Duodenal mucosa (tissue), 2 donors: ENCODE results near the gene YIPF3.

Source experiments
- H3K27ac ChIP-seq: one replicate; pipeline ENCODE4 v1.7.0; 2013; ENCODE audit warnings: low read depth, low read length
- H3K27me3 ChIP-seq, 2 donors: one replicate each; pipeline ENCODE4 v1.7.0; 2013; ENCODE audit warnings: low read length in 2 of 2, control low read depth in 1 of 2; ENCODE audit not compliant: insufficient read depth in 2 of 2, control insufficient read depth in 1 of 2
- H3K36me3 ChIP-seq, 2 donors: one replicate each; pipeline ENCODE4 v1.7.0; 2013; ENCODE audit warnings: low read length in 2 of 2, control low read depth in 1 of 2; ENCODE audit not compliant: insufficient read depth in 2 of 2, control insufficient read depth in 1 of 2
- H3K4me1 ChIP-seq, 2 donors: one replicate each; pipeline ENCODE4 v1.7.0; 2013; ENCODE audit warnings: low read length in 2 of 2, control low read depth in 1 of 2; ENCODE audit not compliant: insufficient read depth in 2 of 2, control insufficient read depth in 1 of 2
- H3K4me3 ChIP-seq, 2 donors: one replicate each; pipeline ENCODE4 v1.7.0; 2013; ENCODE audit warnings: low read length in 2 of 2, low read depth in 1 of 2
- H3K9ac ChIP-seq, 2 donors: one replicate each; pipeline ENCODE4 v1.7.0; 2013; ENCODE audit warnings: low read length in 2 of 2, low read depth in 1 of 2
- H3K9me3 ChIP-seq, 2 donors: one replicate each; pipeline ENCODE4 v1.7.0; 2013; ENCODE audit warnings: low read length in 2 of 2, control low read depth in 1 of 2; ENCODE audit not compliant: control insufficient read depth in 1 of 2

YIPF3 gene

GRCh38 chr6:43524483-43524961, 7.8 kb upstream of the YIPF3 start:
- H3K36me3 ChIP-seq, result peaks cover 43 to 97% of the 10 kb centered on the region in 2 donors

GRCh38 chr6:43523284-43523683, 6.6 kb upstream of the YIPF3 start:
- Histone ChIP-seq H3K9ac (no peak overlapping the region), H3K9me3 (no peaks in the 10 kb centered on the region), H3K27me3 (no peaks in the 10 kb centered on the region), H3K27ac (no peak overlapping the region), H3K4me1 (peaks cover 2 to 7% of the 10 kb centered on the region in 2 donors), H3K36me3 (peaks cover 36 to 91% of the 10 kb centered on the region in 2 donors), H3K4me3 (no peak overlapping the region)

More at GRCh38 chr6:43524483-43524961, 7.8 kb upstream of the YIPF3 start:
- H3K9me3 ChIP-seq, result no peaks in the 10 kb centered on the region
- no peak overlapping the region for H3K9ac ChIP-seq
- H3K27ac ChIP-seq, result no peak overlapping the region
- peaks cover 0 to 4% of the 10 kb centered on the region in 2 donors for H3K4me1 ChIP-seq
- H3K27me3 ChIP-seq, result no peaks in the 10 kb centered on the region
- no peak overlapping the region for H3K4me3 ChIP-seq

- Histone ChIP-seq H3K9me3 (no peaks in the 10 kb centered on the region), H3K27me3 (no peaks in the 10 kb centered on the region), H3K4me3 (no peak overlapping the region), H3K36me3 (peaks cover 32 to 85% of the 10 kb centered on the region in 2 donors), H3K4me1 (peaks cover 8 to 13% of the 10 kb centered on the region in 2 donors), H3K9ac (no peak overlapping the region), H3K27ac (no peak overlapping the region)
These were observed 6.0 kb upstream of the YIPF3 start for GRCh38 chr6:43522547-43523261.

GRCh38 chr6:43521836-43522235, 5.1 kb upstream of the YIPF3 start:
- Histone ChIP-seq H3K27me3 (no peaks in the 10 kb centered on the region), H3K4me3 (no peak overlapping the region), H3K9me3 (no peaks in the 10 kb centered on the region), H3K36me3 (peaks cover 29 to 77% of the 10 kb centered on the region in 2 donors), H3K4me1 (peaks cover 10 to 16% of the 10 kb centered on the region in 2 donors), H3K27ac (no peak overlapping the region), H3K9ac (no peak overlapping the region)

- H3K36me3 ChIP-seq, result peaks cover 23 to 65% of the 10 kb centered on the region in 2 donors
- H3K9me3 ChIP-seq, result no peaks in the 10 kb centered on the region
- no peak overlapping the region for H3K27ac ChIP-seq
- no peaks in the 10 kb centered on the region for H3K27me3 ChIP-seq
- H3K9ac ChIP-seq, result no peak overlapping the region
- H3K4me3 ChIP-seq, result no peak overlapping the region
- peaks cover 21 to 29% of the 10 kb centered on the region in 2 donors for H3K4me1 ChIP-seq
These were observed 3.4 kb upstream of the YIPF3 start for GRCh38 chr6:43520097-43520496.

- Histone ChIP-seq H3K9me3 (no peaks in the 10 kb centered on the region), H3K4me1 (peaks cover 25% of the 10 kb centered on the region in 2 donors), H3K4me3 (peak overlapping the region; percentile 83 to 96), H3K9ac (peak overlapping the region; percentile 79 to 95), H3K27me3 (no peaks in the 10 kb centered on the region), H3K36me3 (peaks cover 32 to 61% of the 10 kb centered on the region in 2 donors), H3K27ac (no peak overlapping the region)
These were observed 1.0 kb upstream of the YIPF3 start for GRCh38 chr6:43517505-43518357.

GRCh38 chr6:43516367-43516696, 394 bp downstream of the YIPF3 start:
- Histone ChIP-seq H3K4me3 (peak overlapping the region; percentile 83 to 96), H3K9ac (peak overlapping the region; percentile 78 to 95), H3K4me1 (peaks cover 28 to 30% of the 10 kb centered on the region in 2 donors), H3K9me3 (no peaks in the 10 kb centered on the region), H3K27me3 (no peaks in the 10 kb centered on the region), H3K27ac (peak overlapping the region; percentile 79), H3K36me3 (peaks cover 41 to 61% of the 10 kb centered on the region in 2 donors)

GRCh38 chr6:43515808-43516207, 918 bp downstream of the YIPF3 start:
- peaks cover 33 to 36% of the 10 kb centered on the region in 2 donors for H3K4me1 ChIP-seq
- H3K9ac ChIP-seq, result peak overlapping the region; percentile 78 to 95
- no peaks in the 10 kb centered on the region for H3K27me3 ChIP-seq
- H3K36me3 ChIP-seq, result peaks cover 40 to 61% of the 10 kb centered on the region in 2 donors
- H3K4me3 ChIP-seq, result peak overlapping the region; percentile 83 to 96
- no peaks in the 10 kb centered on the region for H3K9me3 ChIP-seq
- H3K27ac ChIP-seq, result no peak overlapping the region

GRCh38 chr6:43511824-43512415, 4.8 kb downstream of the YIPF3 start:
- H3K36me3 ChIP-seq, result peaks cover 31 to 43% of the 10 kb centered on the region in 2 donors
- peak overlapping the region in 1 of 2 donors; percentile 19 for H3K9ac ChIP-seq
- no peak overlapping the region for H3K4me3 ChIP-seq

GRCh38 chr6:43510827-43511163, 5.9 kb downstream of the YIPF3 start:
- H3K4me3 ChIP-seq, result peak overlapping the region; percentile 42 to 75
- H3K9me3 ChIP-seq, result no peaks in the 10 kb centered on the region
- peaks cover 0 to 15% of the 10 kb centered on the region in 2 donors for H3K27me3 ChIP-seq
- H3K9ac ChIP-seq, result peak overlapping the region; percentile 58 to 63
- peaks cover 40% of the 10 kb centered on the region in 2 donors for H3K4me1 ChIP-seq
- H3K36me3 ChIP-seq, result peaks cover 31 to 46% of the 10 kb centered on the region in 2 donors
- H3K27ac ChIP-seq, result peak overlapping the region; percentile 64

More at GRCh38 chr6:43511824-43512415, 4.8 kb downstream of the YIPF3 start:
- H3K27ac ChIP-seq, result no peak overlapping the region
- H3K9me3 ChIP-seq, result no peaks in the 10 kb centered on the region
- H3K4me1 ChIP-seq, result peaks cover 42 to 44% of the 10 kb centered on the region in 2 donors
- peaks cover 0 to 15% of the 10 kb centered on the region in 2 donors for H3K27me3 ChIP-seq
